GM18858 (cell line): ENCODE data around the gene ITM2C.

Source experiments
- ATAC-seq: cut with Tn5 transposase; IDR thresholded peaks from one replicate; pipeline ENCODE4 v1.9.1; 2021; ENCODE audit not compliant: unreplicated experiment

Gene ITM2C

GRCh38 chr2:230924470-230925341 is 60.0 kb downstream of the ITM2C start, which contains the start of gene GPR55:
TSS of gene GPR55 (minus strand) at chr2:230925242. CDS start at chr2:230910962, 14,280 bp downstream.
- peak; percentile 35 for ATAC-seq

GRCh38 chr2:230925443-230925878 is 60.7 kb downstream of the ITM2C start:
- no peak for ATAC-seq

DNA sequence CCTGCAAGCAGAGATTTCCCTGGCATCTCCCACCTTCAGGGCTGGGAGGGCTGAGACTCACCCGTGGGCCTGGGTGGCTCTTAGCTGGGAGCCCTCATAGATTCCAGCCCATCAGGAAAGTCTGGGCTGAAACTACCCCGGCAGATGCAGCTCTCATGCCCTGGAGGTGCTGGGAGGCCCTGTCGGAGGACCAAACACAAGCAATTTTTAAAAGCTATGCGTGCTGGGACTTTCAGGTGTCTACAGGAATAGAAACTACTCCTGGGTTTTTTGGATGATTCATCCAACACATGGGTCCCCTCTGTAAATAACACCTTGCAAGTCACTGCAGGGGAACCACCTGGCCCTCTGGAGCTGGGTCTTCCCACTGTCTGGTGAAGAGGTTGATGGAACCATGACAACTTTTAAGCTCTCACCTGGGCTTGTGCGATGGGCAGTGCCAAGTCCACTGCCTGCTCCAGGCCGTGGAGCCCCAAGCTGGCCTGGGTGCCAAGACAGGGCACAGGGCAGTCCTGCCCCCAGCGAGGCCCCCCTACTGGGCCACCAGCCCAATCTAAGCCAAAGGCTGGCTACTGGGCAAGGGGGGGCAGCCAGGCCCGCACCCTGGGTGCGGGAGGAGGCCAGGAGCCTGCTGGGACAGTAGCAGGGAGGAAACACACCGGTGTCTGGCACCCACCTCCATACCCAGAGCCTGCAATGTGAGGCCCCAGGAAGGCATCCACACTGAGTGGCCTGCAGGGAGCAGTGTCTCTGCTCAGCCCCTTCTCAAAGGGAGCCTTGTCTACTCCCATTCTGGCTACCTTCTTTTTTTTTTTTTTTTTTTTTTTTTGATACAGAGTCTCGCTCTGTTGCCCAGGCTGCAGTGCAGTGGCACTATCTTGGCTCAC is 61.4 kb downstream of the ITM2C start:
- ATAC-seq, result no peak

DNA sequence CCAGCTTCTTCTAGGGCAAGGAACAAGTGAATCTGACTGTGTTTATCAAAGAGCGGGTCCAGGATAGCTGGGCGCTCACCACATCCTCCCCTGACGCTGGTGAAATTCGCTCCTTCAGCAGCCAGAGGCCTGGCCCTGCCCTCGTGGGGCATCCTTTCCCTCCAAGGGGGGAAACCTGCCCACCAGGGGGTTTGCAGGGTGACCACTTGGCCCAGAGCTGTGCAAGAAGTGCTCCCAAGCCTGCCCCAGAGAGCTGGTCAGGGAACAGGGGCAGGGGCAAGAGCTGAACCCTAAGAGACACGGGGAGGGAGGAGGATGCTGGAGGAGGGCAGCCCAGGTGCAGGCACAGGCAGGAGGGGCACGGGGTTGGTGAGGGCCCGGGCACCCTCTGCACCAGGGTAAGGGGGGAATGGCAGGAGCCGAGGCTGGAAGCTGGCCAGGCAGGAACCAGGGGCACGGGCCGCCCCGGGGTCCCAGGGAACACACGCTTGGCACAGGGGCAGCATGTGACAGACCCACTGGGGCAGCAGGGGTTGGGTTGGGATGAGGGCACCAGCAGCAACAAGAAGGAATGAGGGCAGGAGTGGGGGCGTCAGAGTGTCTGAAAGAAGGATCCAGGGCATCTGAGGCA is 63.1 kb downstream of the ITM2C start:
- ATAC-seq, result no peak
